WTC11 (cell line): ENCODE measurements around the gene HBB. TPM values are rescaled to one million over a fixed set of nuclear protein-coding genes. Genes with fewer than 3 reads are reported as not detected.

ENCODE experiments used
- ATAC-seq: fragments of 200-7000 bp; cut with Tn5 transposase; 2 replicates; pipeline ENCODE4 v1.10.0; 2021; ENCODE audit warnings: mild to moderate bottlenecking, moderate library complexity
- CTCF ChIA-PET: fragments of 300-600 bp; sonication (Branson Sonifier 250); formaldehyde crosslinking; loops from one replicate; lab custom pipeline; 2021; ENCODE audit warnings: antibody characterized with exemption; lab: Charles Lee
- POLR2A ChIA-PET: fragments of 350-600 bp; sonication (Branson Sonifier 250); formaldehyde crosslinking; loops from one replicate; lab custom pipeline; 2021; ENCODE audit warnings: antibody characterized with exemption; lab: Charles Lee
- DNase-seq: peaks from one replicate; pipeline ENCODE4 v3.0.0; 2021; ENCODE audit warnings: low spot score
- H3K27ac Mint-ChIP-seq: 2 replicates; pipeline ENCODE4 v1.8.0; 2021; ENCODE audit warnings: mixed read lengths
- H3K27me3 Mint-ChIP-seq: 2 replicates; pipeline ENCODE4 v1.8.0; 2021; ENCODE audit warnings: low read depth, mild to moderate bottlenecking, moderate library complexity, mixed read lengths
- H3K36me3 Mint-ChIP-seq: 2 replicates; pipeline ENCODE4 v1.8.0; 2021; ENCODE audit warnings: mixed read lengths
- H3K4me1 Mint-ChIP-seq: 2 replicates; pipeline ENCODE4 v1.8.0; 2022; ENCODE audit warnings: mixed read lengths
- H3K4me3 Mint-ChIP-seq: 2 replicates; pipeline ENCODE4 v1.8.0; 2021; ENCODE audit warnings: mild to moderate bottlenecking, moderate library complexity, mixed read lengths
- H3K9me3 Mint-ChIP-seq: 2 replicates; pipeline ENCODE4 v1.8.0; 2021; ENCODE audit warnings: mixed read lengths
- CBFB ChIP-seq: sonication (generic); formaldehyde crosslinking; IDR thresholded peaks from 2 replicates; pipeline ENCODE4 v1.8.1; 2022; ENCODE audit warnings: mild to moderate bottlenecking, low read depth, missing genetic modification reagents
- ETV6 ChIP-seq: sonication (generic); formaldehyde crosslinking; IDR thresholded peaks from 2 replicates; pipeline ENCODE4 v1.8.1; 2022; ENCODE audit warnings: mild to moderate bottlenecking, missing genetic modification reagents
- JAZF1 ChIP-seq: fragments of 250-450 bp; sonication (Bioruptor Pico); IDR thresholded peaks from 2 replicates; pipeline ENCODE4 v1.9.0; 2021; ENCODE audit warnings: moderate library complexity, mild to moderate bottlenecking, inconsistent platforms
- NR1H2 ChIP-seq: sonication (generic); formaldehyde crosslinking; IDR thresholded peaks from 2 replicates; pipeline ENCODE4 v1.9.0; 2021; ENCODE audit warnings: mild to moderate bottlenecking, moderate library complexity, missing genetic modification reagents
- RELA ChIP-seq: sonication (generic); formaldehyde crosslinking; IDR thresholded peaks from 2 replicates; pipeline ENCODE4 v1.8.1; 2022; ENCODE audit warnings: missing genetic modification reagents, mild to moderate bottlenecking, borderline replicate concordance
- TCF7 ChIP-seq: sonication (generic); formaldehyde crosslinking; IDR thresholded peaks from 2 replicates; pipeline ENCODE4 v1.8.0; 2022; ENCODE audit warnings: mild to moderate bottlenecking, low read depth, missing genetic modification reagents, moderate library complexity
- ZBTB21 ChIP-seq: sonication (generic); formaldehyde crosslinking; IDR thresholded peaks from 2 replicates; pipeline ENCODE4 v1.8.1; 2023; ENCODE audit warnings: mild to moderate bottlenecking, missing genetic modification reagents, borderline replicate concordance
- ZNF138 ChIP-seq: sonication (generic); formaldehyde crosslinking; conservative IDR thresholded peaks from 2 replicates; pipeline ENCODE4 v1.8.1; 2022; ENCODE audit warnings: mild to moderate bottlenecking, moderate library complexity, missing genetic modification reagents
- total RNA-seq: library from RNA; stranded (reverse); gene quantifications from 3 replicates; pipeline ENCODE4 v1.2.3, GENCODE V29; 2021
- TF ChIP-seq, protein P1 (sequence below): sonication (generic); formaldehyde crosslinking; conservative IDR thresholded peaks from 2 replicates; pipeline ENCODE4 v1.8.1; 2022; ENCODE audit warnings: mild to moderate bottlenecking, missing genetic modification reagents
- TF ChIP-seq, protein P2 (sequence below): sonication (generic); formaldehyde crosslinking; IDR thresholded peaks from 2 replicates; pipeline ENCODE4 v1.8.0; 2022; ENCODE audit warnings: mild to moderate bottlenecking, missing genetic modification reagents
- TF ChIP-seq, protein P3 (sequence below): sonication (generic); formaldehyde crosslinking; IDR thresholded peaks from 2 replicates; pipeline ENCODE4 v1.8.0; 2023; ENCODE audit warnings: mild to moderate bottlenecking, missing genetic modification reagents
- TF ChIP-seq, protein P4 (sequence below): sonication (generic); formaldehyde crosslinking; IDR thresholded peaks from 2 replicates; pipeline ENCODE4 v1.8.0; 2022; ENCODE audit warnings: mild to moderate bottlenecking, missing genetic modification reagents

HBB gene
- total RNA-seq, 1 experiment from 2014 or later, result not detected

DNA sequence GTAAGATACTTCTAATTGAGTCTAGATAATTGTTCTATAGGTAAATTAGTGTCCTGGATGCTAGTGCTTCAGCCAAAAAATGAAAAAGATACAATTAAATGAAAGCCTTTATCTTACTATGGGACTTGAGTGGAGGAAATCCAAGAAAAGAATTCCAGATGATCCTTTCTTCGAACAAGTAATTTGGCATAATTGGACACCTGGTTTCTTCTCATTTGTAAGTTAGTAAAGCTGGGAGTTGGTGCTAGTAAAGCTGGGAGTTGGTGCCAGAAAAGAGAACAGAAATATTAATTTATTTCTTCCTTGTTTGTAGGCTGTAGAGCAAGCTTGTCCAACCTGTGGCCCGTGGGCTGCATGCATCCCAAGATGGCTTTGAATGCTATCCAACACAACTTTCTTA lies 38.7 kb downstream of the HBB start (continued):
- TF ChIP-seq CBFB (CRISPR knock-in tag), result no peak
- no peak for TF ChIP-seq ZNF138 (CRISPR knock-in tag)
- no peak for TF ChIP-seq TCF7 (CRISPR knock-in tag)
- TF ChIP-seq, protein P1, sequence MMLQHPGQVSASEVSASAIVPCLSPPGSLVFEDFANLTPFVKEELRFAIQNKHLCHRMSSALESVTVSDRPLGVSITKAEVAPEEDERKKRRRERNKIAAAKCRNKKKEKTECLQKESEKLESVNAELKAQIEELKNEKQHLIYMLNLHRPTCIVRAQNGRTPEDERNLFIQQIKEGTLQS (CRISPR knock-in tag), result no peak
- TF ChIP-seq, protein P2, sequence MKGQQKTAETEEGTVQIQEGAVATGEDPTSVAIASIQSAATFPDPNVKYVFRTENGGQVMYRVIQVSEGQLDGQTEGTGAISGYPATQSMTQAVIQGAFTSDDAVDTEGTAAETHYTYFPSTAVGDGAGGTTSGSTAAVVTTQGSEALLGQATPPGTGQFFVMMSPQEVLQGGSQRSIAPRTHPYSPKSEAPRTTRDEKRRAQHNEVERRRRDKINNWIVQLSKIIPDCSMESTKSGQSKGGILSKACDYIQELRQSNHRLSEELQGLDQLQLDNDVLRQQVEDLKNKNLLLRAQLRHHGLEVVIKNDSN (CRISPR knock-in tag), result no peak
- no peak for TF ChIP-seq JAZF1 (CRISPR knock-in tag)
- TF ChIP-seq NR1H2 (CRISPR knock-in tag), result no peak

DNA sequence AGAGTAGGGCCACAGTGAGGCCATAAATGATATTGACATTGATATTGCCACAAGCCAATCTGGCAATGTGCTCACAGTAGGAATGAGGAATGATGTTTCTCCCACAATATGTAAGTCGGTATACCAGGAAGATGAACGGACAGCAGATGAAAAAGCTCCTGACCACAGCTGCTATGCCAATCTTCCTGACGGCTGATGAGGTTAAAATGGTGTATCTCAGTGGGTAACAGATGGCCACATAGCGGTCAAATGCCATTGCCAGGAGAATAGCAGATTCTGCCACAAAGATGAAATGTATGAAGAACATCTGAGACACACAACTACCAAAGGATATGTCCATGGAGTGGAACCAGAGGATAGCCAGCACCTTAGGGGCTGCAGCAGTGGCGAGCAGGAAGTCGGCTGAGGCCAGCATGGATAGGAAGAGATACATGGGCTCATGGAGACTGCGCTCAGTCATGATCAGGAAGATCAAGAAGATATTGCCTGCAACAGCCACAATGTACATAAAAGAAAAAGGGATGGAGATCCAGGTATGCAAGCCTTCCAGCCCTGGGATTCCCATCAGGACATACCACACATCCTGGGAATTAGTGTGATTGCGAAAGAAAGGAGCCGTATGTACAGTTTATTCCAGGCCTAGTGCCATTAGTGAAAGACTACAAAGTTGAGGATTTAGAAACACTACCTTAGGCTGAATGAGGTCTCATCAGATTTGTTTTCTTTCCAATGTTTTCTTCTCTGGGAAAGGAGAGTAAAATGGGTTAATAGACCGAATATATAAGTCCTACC lies 48.6 kb downstream of the HBB start:
- no peak overlapping the region for H3K27ac Mint-ChIP-seq
- POLR2A ChIA-PET, result no interaction called here

More for the DNA sequence above, 48.6 kb downstream of the HBB start:
- ATAC-seq (no peak), DNase-seq (no peak)
- H3K9me3 Mint-ChIP-seq, result peaks cover 6% of the 10 kb centered on the region; the same call in 1 of the 2 replicates
- no peaks in the 10 kb centered on the region for H3K36me3 Mint-ChIP-seq
- CTCF ChIA-PET, result no interaction called here
- no peaks in the 10 kb centered on the region for H3K27me3 Mint-ChIP-seq
- H3K4me1 Mint-ChIP-seq, result no peaks in the 10 kb centered on the region
- no peak overlapping the region for H3K4me3 Mint-ChIP-seq
- TF ChIP-seq ETV6 (CRISPR knock-in tag), result no peak
- TF ChIP-seq ZBTB21 (CRISPR knock-in tag), result no peak
- TF ChIP-seq RELA (CRISPR knock-in tag), result no peak
- TF ChIP-seq, protein P3, sequence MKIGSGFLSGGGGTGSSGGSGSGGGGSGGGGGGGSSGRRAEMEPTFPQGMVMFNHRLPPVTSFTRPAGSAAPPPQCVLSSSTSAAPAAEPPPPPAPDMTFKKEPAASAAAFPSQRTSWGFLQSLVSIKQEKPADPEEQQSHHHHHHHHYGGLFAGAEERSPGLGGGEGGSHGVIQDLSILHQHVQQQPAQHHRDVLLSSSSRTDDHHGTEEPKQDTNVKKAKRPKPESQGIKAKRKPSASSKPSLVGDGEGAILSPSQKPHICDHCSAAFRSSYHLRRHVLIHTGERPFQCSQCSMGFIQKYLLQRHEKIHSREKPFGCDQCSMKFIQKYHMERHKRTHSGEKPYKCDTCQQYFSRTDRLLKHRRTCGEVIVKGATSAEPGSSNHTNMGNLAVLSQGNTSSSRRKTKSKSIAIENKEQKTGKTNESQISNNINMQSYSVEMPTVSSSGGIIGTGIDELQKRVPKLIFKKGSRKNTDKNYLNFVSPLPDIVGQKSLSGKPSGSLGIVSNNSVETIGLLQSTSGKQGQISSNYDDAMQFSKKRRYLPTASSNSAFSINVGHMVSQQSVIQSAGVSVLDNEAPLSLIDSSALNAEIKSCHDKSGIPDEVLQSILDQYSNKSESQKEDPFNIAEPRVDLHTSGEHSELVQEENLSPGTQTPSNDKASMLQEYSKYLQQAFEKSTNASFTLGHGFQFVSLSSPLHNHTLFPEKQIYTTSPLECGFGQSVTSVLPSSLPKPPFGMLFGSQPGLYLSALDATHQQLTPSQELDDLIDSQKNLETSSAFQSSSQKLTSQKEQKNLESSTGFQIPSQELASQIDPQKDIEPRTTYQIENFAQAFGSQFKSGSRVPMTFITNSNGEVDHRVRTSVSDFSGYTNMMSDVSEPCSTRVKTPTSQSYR (CRISPR knock-in tag), result no peak
- TF ChIP-seq, protein P4, sequence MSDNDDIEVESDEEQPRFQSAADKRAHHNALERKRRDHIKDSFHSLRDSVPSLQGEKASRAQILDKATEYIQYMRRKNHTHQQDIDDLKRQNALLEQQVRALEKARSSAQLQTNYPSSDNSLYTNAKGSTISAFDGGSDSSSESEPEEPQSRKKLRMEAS (CRISPR knock-in tag), result no peak

Other genes with a start within 250 kb of the HBB start
- gene OR51L1, start 232.2 kb downstream of the HBB start, total RNA-seq, result not detected in 3 replicates
- not detected in 3 replicates for gene OR52J3, start 180.5 kb downstream of the HBB start, total RNA-seq
- gene OR52E2, start 167.4 kb downstream of the HBB start, total RNA-seq, result not detected in 3 replicates
- not detected in 3 replicates for gene OR52E1, start 157.5 kb downstream of the HBB start, total RNA-seq
- gene OR52A5, start 88.7 kb downstream of the HBB start, total RNA-seq, result 0.07 to 0.11 TPM in 2 of 3 replicates, not detected in the other
- gene OR52A1, start 72.3 kb downstream of the HBB start, total RNA-seq, result 3.7 to 5.4 TPM (median 4.4 TPM) in 3 replicates
- not detected in 3 replicates for gene OR51V1, start 26.4 kb downstream of the HBB start, total RNA-seq
- not detected in 3 replicates for gene HBD, start 7.4 kb upstream of the HBB start, total RNA-seq
- 1.5 to 3.4 TPM (median 2.7 TPM) in 3 replicates for gene HBG1, start 22.8 kb upstream of the HBB start, total RNA-seq
- 5.1 to 8.7 TPM (median 6.5 TPM) in 3 replicates for gene HBG2, start 27.7 kb upstream of the HBB start, total RNA-seq
- gene HBE1, start 42.9 kb upstream of the HBB start, total RNA-seq, result 1.5 to 3.1 TPM (median 1.7 TPM) in 3 replicates
- gene OR51B4, start 74.9 kb upstream of the HBB start, total RNA-seq, result not detected in 3 replicates
- not detected in 3 replicates for gene OR51B2, start 97.2 kb upstream of the HBB start, total RNA-seq
- 0.26 to 0.37 TPM in 2 of 3 replicates, not detected in the other for gene OR51B5, start 116.5 kb upstream of the HBB start, total RNA-seq
- gene OR51B6, start 124.4 kb upstream of the HBB start, total RNA-seq, result not detected in 3 replicates
- 0.05 TPM in 1 of 3 replicates, not detected in the others for gene OR51M1, start 156.7 kb upstream of the HBB start, total RNA-seq
- not detected in 3 replicates for gene OR51Q1, start 195.0 kb upstream of the HBB start, total RNA-seq
- not detected in 3 replicates for gene OR51I1, start 214.4 kb upstream of the HBB start, total RNA-seq
- not detected in 3 replicates for gene OR51I2, start 222.3 kb upstream of the HBB start, total RNA-seq